ENCODE results near the gene CACNA1B.

GRCh38 chr9:138047469-138048040 is 170.0 kb downstream of the CACNA1B start:
- TF ChIP-seq GABPA (IDR thresholded peaks at IDR 0.05; ENCODE audit: low read depth) (no peak), CTCF (IDR thresholded peaks at IDR 0.05; ENCODE audit: insufficient read depth, low read length) (no peak), POLR2AphosphoS5 (IDR thresholded peaks at IDR 0.05; ENCODE audit: low read depth) (no peak)
